ENCODE results near the gene PLRG1.

PLRG1 gene

DNA sequence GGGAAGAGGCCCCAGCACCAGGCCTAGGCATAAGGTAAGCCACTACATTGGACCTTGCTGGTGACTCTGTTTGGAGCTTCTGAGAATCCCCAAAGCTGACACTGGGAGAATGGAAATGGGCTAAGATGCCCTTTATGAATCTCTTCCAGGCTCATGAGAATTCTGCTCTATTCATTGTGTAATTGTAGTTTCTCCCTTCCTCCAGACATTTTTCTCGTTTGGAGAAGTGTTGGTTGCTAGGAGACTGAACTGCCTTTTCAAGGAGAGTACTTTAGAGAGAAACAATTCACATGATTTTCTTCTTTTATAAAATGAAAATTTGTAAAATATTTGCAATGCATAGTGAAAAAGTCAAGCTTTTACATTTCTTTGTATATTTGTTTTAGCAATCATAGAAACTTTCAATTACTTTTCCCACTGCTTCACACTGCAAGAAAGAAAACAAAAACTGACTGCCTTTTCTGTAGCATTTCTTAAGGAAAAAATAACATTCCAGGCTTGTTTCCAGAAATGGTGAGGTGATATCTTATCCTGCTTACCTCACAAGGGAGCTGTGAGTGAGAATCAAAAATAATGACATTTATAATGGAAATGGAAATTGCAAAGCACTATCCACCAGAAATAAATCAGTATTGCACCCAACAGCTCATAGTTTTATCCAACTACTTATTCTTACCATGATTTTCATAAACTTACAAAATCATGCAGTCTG lies 33.7 kb downstream of the PLRG1 start:
- no peak for DNase-seq

DNA sequence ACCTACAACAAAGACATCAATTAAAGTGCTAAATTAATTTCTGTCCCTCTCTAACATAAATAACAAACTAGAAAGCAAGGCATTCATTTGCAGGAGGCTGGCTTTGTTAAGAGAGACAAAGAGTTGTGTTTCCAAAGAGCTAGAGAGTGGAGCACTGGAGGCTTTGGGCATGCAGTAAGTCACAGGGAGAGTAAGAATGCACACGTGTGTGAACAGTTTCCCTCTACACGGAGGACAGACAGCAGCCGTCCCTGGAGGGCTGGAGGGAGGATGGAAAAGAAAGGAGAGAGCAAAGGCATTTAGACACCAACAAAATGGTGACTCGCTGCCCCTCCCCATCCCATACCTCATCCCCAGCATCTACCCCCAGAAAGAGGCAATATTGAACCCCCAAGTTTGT lies 38.2 kb downstream of the PLRG1 start:
- DNase-seq = no peak

DNA sequence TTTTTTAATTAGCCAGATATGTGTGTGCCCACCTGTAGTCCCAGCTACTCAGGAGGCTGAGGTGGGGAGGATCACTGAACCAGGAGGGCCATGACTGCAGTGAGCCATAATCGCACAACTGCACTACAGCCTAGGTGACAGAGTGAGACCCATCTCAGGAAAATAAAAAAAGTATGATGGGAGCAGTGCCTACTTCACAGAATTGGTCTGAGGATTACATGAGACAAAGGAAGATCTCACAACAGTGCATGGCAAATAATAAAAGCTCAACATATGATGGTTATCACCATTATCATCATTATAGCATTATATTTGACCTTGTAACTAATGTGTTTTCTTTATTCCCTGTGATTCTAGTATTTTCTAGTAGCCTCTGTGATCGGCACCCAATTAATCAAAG lies 38.7 kb downstream of the PLRG1 start:
- no peak for DNase-seq

DNA sequence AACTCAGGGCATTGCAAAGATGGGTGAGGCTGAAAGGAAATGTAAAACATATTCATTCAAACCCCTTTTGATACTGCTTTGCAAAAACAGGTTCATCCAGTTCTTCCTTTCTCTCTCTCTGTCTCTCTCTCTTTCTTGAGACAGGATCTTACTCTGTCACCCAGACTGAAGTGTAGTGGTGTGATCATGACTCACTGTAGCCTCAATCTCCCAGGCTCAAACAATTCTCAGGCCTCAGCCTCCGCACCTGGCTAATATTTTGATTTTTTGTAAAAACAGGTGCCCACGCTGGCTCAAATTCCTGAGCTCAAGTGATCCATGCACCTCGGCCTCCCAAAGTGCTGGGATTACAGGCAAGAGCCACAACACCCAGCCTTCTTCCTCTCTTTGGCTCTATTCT lies 43.0 kb downstream of the PLRG1 start:
- no peak for DNase-seq

DNA sequence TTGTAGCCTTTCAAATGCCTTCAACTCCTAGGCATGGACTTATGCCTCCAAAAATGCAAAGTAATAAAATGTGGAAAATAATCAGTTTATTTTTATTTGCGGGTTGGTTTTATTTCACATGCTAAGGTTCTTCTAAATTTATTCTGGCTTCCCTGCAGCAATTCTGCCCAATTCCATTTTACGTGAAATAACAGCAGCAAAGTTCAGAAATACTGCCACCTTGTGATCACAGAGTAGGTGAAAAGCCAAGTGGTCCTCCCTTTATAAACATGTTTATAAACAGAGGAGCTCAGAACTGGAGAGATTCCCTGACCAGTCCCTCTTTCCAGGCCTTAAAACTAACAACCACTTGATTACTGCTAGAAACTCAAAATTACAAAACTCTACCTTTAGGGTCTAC lies 43.9 kb downstream of the PLRG1 start:
- no peak for DNase-seq

DNA sequence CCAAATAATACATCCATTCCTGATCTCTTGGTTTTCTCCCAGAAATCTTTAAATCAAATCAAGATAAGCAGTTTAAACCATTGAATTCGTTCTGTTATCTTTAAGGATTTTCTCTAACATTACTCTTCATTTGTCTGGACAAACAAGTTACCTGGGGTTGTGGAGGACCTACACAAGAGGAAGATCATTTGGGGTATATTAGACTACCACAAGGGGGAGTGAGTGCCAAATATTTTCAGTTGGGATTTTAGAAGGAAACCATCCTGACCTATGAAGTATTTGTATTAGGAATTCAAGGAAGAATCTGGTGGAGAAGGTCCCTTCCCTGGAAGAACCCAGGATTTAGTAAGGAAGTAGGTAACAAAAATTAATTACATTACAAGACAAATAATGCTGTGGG lies 46.6 kb downstream of the PLRG1 start:
- no peak for DNase-seq

DNA sequence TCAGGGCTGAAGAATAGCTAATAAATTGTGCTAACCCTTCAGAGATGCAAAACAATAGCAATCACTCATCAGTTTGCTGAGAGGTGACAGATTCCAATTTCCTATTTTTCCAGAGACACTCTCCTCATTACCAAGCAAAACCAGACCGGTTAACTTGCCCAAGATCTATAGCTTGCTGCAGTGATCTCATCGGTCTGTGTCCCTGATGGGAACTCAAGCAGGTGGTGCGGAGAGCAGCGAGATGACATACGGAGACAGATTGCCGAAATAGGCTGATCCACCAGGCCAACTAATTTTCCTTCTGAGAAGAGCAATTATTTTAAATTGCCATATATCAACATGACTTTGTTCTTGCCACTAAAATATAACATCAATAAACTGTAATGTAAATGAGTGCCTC lies 48.1 kb downstream of the PLRG1 start:
- DNase-seq = no peak

DNA sequence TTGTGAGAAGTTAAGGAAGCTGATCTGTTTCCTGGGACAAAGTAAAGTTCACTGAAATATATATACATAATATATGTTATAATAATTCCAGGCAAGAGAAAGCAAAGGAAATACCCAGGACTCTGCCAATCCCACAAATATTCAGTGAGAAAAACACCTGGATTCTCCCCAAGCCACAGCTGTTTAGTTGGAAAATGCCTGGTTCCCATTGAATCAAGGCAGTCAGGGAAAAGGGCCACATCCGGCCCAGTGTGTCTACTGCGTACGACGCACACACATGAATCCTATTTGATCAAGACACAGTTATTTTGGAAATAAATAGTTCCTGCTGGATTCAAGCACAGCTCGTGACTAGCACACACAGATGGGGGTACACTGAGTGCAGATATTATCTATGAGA lies 52.3 kb downstream of the PLRG1 start:
- no peak for DNase-seq

DNA sequence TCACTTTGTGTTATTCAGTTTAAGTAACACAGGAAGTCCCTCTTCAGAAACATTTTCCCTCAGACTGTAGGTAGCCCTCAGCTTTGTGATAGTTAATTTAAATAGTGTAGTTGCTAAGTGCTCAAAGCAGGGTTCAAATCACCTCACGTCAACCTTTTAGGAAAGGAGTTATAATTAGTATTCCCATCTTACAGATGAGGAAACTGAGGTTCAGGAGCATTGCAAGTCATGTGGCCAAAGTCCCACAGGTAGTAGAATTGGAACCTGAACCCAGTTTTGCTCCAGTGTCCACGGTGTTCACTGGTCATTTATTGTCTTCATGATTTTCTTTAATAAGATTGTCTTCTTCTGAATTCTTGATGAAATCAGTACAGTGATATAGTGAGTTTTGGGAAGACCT lies 54.3 kb downstream of the PLRG1 start:
- DNase-seq = no peak

DNA sequence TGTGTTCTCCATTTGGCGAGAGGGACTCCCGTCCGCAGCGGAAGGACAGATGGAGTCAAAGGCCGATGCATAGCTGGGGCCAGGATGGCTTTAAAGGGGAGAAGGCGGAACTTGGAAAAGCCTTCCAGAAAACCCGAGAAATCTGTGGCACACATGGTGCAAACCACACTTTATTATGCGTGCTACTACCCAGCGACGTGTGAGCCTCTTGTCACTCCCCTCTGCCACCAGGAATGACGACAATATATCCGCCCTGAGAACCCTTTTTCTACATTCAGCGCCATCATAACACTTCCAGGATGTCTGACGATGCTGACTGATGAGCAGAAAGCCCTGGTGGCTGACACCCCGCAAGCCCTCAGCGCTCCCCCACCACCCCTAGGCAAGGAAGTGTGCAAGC lies 57.9 kb downstream of the PLRG1 start:
- no peak for DNase-seq

DNA sequence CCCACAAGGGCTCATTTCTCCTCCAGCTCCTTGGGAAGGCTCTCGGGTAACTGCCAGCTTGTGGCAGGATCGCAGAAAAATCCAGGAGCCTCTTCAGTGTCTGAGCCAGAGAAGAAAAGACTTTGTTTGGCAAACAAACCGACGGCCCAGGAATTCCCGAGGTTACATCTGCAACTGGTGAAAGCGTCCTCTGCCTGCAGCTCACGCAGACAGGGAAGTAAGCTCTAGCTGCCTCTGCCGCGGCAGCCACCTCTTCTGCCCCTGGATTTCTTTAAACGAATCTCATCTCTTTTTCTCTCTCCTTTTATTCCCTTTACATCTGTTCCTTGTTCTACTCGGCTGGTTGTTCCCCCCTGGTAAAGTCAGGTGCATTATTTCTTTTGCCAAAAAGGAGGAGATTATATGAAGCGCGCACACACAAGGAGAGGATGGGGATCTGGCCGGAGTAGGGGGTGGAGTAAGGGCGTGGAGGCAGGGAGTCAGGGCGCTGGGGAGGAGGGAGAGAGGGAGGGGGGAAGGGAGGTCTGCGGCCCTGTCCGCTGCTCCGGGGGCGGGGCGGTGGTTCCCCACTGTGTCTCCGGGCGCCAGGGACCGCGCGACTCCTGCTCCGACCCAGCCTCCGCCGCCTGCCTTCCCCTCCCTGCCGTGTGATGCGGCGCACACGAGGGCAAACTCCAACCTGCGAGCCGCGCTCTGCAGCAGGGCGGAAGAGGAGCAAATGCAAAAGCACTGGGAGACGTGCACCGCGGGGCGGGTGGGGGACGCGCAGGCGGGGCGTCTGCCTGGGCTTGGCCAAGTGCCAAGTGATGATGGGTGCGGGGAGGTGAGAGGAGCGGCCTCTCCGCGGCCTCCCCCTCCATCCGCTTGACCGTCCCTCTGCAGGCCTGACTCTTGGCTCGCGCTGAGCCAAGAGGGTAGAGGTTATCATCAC lies 58.6 kb downstream of the PLRG1 start, which contains the start of gene DCHS2:
Gene DCHS2 (minus strand): TSS at position 459 of the 931 bp plus-strand sequence. CDS start 444 bp downstream, at position 15.
- DNase-seq = no peak

DNA sequence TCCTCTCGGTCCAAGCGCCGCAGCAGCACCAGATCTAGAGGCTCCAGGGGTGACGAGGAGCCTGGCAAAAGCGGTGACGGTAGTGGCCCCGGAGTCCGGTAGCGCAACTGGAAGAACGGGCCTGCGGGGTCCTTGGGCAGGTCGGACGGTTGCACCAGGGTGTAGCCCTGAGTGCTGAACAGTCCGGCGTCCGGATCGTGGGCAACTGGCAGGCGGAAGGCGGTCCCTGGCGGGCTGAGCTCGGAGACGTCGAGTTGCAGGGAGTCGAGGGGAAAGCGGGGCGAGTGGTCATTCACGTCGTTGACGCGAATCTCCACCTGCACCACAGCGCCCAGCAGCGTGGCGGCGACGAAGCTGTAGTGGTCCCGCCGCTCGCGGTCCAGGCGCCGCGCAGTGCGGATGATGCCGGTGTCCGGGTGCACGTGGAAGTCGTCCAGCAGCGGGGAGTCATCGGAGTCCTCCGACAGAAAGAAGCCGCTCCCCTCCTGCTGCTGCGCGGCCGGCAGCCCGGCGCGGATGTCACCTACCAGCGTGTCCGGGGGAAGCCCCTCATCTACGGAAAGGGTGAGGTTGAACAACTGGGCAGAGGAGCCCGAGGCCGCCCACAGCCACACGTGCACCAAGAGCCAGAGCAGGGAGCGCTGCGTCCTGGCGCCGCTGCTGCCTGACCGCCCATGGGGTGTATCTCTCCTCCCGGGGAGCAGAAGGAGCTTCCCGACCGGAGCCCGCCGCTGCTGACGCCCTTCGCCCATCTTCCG lies 59.4 kb downstream of the PLRG1 start:
- DNase-seq = no peak

DNA sequence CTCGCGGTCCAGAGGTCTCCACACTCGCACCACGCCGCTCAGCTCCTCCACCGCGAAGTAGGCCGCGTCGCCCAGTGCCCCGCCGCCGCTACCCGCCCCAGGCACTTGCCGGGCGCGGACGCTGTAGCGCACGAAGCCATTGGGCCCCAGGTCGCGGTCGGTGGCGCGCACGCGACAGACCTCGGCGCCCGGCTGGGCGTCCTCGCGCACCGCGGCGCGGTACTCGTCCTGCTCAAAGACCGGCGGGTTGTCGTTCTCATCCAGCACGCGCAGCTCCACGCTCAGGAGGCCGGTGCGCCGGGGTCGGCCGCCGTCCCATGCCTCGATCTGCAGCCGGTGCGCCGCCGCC lies 60.0 kb downstream of the PLRG1 start:
- DNase-seq = no peak

DNA sequence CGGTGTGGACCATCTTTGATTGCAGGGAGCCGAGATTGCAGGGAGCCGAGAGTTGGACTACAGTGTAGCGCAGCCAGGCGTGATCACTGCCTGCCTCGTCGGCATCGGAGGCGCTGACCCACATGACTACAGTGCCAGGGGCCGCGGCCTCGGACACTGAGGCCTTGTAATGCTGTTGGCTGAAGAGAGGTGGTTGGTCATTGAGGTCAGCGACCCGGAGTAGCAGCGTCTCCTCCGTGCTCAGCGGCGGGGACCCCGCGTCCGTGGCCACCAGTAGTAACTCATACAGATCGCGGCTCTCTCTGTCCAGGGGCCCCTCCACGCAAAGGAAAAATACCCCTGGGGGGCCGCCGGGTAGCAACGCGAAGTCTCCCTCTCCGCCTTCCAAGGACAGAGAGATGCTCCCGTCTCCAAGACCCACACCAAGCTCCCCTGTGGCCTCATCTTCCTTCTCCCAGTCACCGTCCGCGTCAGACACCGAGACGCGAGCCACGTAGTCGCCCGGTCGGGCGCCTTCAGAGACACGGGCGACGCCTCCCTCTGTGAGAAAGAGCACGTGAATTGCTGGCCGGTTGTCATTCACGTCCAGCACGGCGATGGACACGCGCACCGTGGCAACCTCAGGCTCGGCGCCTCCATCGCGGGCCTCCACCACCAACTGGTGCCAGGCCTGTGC lies 60.5 kb downstream of the PLRG1 start:
- no peak for DNase-seq

DNA sequence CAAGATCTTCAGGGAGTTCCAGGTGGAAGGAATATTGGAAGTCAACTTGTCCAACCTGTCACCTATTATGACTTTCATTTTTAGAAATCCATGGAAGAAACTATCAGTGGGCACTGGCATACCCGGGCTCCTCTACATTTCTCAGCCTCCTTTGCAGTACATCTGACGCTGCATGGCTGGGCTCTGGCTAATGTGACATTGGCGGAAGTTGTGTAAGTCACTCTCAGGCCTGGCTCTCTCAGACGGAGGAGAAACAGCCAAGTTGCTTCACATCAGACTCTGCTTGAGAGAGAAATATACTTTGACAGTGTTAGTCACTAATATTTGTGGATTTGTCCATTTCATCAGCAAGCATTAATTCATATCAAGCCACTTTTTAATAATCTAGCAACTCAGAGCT lies 63.1 kb downstream of the PLRG1 start:
- DNase-seq = no peak

DNA sequence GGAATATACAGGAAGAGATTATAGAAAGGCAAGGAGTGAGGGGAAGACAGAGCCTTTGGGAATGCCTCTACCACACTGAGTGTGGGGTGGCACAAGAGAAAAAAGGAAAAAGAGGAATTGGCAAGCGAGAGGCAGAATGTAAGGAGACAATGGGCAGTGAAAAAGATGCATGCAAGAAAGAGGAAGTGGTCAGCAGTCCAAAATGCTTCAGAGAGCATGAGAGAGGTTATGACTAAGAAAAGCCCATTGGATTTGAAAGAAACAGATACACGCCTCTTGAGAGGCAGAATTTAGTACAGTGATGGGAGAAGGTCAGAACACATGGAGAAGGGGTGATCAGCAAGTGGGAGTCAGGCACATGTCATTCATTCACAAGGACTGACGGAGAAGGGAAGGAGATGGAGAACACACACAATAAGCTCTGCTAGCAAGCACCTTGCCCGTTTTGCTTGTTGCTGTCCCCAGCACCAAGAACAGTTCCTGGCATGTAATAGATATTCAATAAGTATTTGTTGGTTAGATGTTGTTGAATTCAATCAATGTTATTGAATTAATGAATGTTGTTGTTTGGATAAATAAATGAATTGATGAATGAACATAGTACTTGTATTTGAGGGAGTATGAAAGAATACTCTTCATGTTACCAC lies 65.0 kb downstream of the PLRG1 start:
- DNase-seq = no peak
